AG10803 (cell line): ENCODE measurements around the gene SF3A1.

Experiments used
- DNase-seq: peaks from one replicate; pipeline ENCODE4 v3.0.0; 2010; ENCODE audit warnings: low read depth
- H3K4me3 ChIP-seq: 2 replicates; pipeline ENCODE4 v1.5.1; 2011; ENCODE audit warnings: mild to moderate bottlenecking, low read length, control low read depth
- TF ChIP-seq, protein P1 (sequence below): conservative IDR thresholded peaks from 2 replicates; pipeline ENCODE4 v1.5.1; 2011; ENCODE audit warnings: mild to moderate bottlenecking, low read length, control low read depth, inconsistent platforms

The SF3A1 gene

DNA sequence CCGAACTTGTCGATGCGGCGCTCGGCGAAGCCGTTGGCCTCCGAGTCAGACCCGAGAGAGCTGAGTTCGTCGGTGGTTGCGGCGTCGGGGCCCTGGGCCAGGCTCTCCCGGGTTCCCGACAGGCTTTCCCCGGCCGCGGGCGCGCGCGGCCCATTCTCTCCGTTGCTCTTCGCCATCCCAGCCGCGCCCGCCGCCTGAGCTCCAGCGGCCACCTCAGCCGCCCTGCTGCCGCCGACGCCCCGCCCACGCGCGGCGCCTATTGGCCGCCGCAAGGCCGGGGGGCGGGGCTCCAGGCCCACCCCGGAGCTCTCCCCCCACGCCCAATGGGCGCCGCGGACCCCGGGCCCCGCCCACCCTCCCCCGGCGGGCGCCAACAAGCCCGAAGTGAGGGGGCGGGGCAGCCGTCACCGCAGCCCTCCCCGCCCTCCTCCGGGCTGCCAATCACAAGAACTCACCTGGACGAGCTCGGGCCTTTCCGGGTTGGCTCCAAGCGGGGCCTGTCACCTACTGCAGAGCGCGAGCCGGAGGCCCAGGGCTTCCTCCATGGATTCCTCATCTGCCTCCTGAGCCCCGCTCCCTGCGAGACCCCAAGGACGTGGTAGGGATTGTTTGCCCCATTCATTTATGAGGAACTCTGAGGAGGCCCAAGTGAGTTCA lies 29.9 kb downstream of the SF3A1 start, which contains the start of gene TBC1D10A:
Gene TBC1D10A, minus strand, starts transcription at position 236 of the 657 bp plus-strand sequence. Its CDS starts 60 bp downstream, at position 176.
- peak within 1 kb of the TSS; percentile 84 for H3K4me3 ChIP-seq
- peak; percentile 89 for DNase-seq
- TF ChIP-seq, protein P1, sequence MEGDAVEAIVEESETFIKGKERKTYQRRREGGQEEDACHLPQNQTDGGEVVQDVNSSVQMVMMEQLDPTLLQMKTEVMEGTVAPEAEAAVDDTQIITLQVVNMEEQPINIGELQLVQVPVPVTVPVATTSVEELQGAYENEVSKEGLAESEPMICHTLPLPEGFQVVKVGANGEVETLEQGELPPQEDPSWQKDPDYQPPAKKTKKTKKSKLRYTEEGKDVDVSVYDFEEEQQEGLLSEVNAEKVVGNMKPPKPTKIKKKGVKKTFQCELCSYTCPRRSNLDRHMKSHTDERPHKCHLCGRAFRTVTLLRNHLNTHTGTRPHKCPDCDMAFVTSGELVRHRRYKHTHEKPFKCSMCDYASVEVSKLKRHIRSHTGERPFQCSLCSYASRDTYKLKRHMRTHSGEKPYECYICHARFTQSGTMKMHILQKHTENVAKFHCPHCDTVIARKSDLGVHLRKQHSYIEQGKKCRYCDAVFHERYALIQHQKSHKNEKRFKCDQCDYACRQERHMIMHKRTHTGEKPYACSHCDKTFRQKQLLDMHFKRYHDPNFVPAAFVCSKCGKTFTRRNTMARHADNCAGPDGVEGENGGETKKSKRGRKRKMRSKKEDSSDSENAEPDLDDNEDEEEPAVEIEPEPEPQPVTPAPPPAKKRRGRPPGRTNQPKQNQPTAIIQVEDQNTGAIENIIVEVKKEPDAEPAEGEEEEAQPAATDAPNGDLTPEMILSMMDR = no peak

GRCh38 chr22:30326255-30326705 lies 30.4 kb downstream of the SF3A1 start:
- no peak for DNase-seq
- TF ChIP-seq, protein P1 = no peak

GRCh38 chr22:30325724-30326254 lies 30.9 kb downstream of the SF3A1 start:
- no peak for DNase-seq
- TF ChIP-seq, protein P1 = no peak
- H3K4me3 ChIP-seq = peak overlapping the region; percentile 84

More at GRCh38 chr22:30326255-30326705, 30.4 kb downstream of the SF3A1 start:
- H3K4me3 ChIP-seq = peak overlapping the region; percentile 84

GRCh38 chr22:30325065-30325720 lies 31.5 kb downstream of the SF3A1 start:
- peak overlapping the region; percentile 84 for H3K4me3 ChIP-seq
- DNase-seq = peak; percentile 87
- TF ChIP-seq, protein P1 = no peak

DNA sequence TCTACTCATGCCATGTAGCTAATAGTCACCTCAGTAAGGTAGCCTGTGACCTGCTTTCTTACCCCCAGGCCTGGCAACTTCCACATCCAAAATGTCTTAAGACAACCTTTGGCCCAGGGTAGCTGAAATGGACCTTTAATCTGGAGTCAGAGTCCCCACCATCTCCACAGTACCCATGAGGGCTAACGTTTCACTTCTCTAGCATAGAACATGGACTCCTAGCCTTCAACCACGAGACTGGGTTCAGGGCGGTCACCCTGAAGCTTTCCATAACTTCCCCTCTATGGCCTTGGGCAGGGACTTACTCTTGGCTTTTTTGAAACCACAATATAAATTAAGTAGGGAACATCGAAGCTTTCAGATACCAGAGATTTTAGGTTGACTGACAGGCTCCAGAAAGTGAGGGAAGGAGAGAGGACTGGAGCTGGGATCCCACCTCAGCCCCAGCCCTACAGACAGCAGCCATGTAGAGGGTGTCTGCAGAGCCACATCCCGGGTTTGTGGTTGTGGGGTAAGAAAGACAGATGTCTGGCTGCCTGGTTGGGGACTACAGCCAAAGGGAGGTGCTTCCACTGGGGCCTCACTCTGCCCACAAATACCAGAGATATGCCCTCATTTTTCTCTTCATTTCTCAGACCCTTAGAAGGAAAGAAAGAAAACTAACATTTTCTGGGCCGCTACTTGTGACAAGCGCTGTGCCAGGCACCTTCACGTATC lies 32.5 kb downstream of the SF3A1 start:
- TF ChIP-seq, protein P1 = no peak
- DNase-seq = peak; percentile 87
- peak overlapping the region; percentile 84 for H3K4me3 ChIP-seq

DNA sequence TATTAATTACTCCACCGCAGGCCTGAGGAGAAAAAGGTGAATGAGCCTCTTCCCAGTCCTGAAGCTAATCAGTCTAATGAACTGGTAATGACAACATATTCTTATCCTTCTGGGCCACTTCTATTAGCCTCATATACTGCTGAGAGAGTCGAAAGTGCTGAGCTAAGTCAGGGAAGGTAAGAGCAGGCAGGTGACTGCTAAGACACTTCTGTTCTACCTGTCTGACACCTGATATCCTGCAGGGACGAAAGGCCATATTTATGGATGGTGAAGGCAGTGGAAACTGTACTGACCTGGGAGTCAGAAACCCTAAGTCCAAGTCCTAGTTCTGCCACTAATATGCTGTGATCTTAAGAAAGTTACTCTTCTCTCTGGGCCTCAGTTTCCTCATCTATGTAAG lies 33.4 kb downstream of the SF3A1 start:
- TF ChIP-seq, protein P1 = no peak
- no peak overlapping the region for H3K4me3 ChIP-seq

More for the DNA sequence above, 33.4 kb downstream of the SF3A1 start:
- no peak for DNase-seq
